Trophoblast cell (in vitro differentiated cells and primary cell): ENCODE data around the gene GYG1.

ENCODE experiments used
- DNase-seq, 2 donors: peaks; one replicate each; pipeline ENCODE4 v3.0.0-alpha.2; 2016
- H2AFZ ChIP-seq: 2 replicates; pipeline ENCODE4 v1.6.1; 2013; ENCODE audit warnings: low read length, moderate library complexity, mild to moderate bottlenecking; ENCODE audit not compliant: insufficient read depth, poor library complexity
- H2AK5ac ChIP-seq: 2 replicates; pipeline ENCODE4 v1.6.1; 2013; ENCODE audit warnings: mild to moderate bottlenecking, low read length
- H2BK120ac ChIP-seq: 2 replicates; pipeline ENCODE4 v1.6.1; 2013; ENCODE audit warnings: low read length, mild to moderate bottlenecking, moderate library complexity; ENCODE audit not compliant: insufficient read depth, poor library complexity
- H2BK12ac ChIP-seq: 2 replicates; pipeline ENCODE4 v1.6.1; 2013; ENCODE audit warnings: mild to moderate bottlenecking, low read length, moderate library complexity
- H2BK5ac ChIP-seq: 2 replicates; pipeline ENCODE4 v1.6.1; 2013; ENCODE audit warnings: low read length, low read depth, moderate library complexity, mild to moderate bottlenecking; ENCODE audit not compliant: poor library complexity
- H3K14ac ChIP-seq: 2 replicates; pipeline ENCODE4 v1.6.1; 2013; ENCODE audit warnings: mild to moderate bottlenecking, low read length
- H3K18ac ChIP-seq: 2 replicates; pipeline ENCODE4 v1.6.1; 2013; ENCODE audit warnings: mild to moderate bottlenecking, low read length
- H3K23ac ChIP-seq: 2 replicates; pipeline ENCODE4 v1.6.1; 2013; ENCODE audit warnings: low read length
- H3K27ac ChIP-seq: 2 replicates; pipeline ENCODE4 v1.5.1; 2013; ENCODE audit warnings: low read depth, mild to moderate bottlenecking, inconsistent platforms, low read length, moderate library complexity
- H3K27me3 ChIP-seq: 2 replicates; pipeline ENCODE4 v1.6.1; 2013; ENCODE audit warnings: inconsistent platforms, mild to moderate bottlenecking, low read length, moderate library complexity; ENCODE audit not compliant: insufficient read depth
- H3K36me3 ChIP-seq, 2 experiments: 1 replicate in 1 of 2; 2 replicates in 1 of 2; pipeline ENCODE4 v1.6.1; 2013; ENCODE audit warnings: low read length in 2 of 2, mild to moderate bottlenecking in 2 of 2, moderate library complexity in 1 of 2; ENCODE audit not compliant: insufficient read depth in 2 of 2, control insufficient read depth in 1 of 2
- H3K4ac ChIP-seq: 2 replicates; pipeline ENCODE4 v1.6.1; 2013; ENCODE audit warnings: low read depth, mild to moderate bottlenecking, low read length, moderate library complexity
- H3K4me1 ChIP-seq, 2 experiments: 1 replicate in 1 of 2; 2 replicates in 1 of 2; pipeline ENCODE4 v1.6.1; 2013; ENCODE audit warnings: low read length in 2 of 2, mild to moderate bottlenecking in 2 of 2, moderate library complexity in 1 of 2; ENCODE audit not compliant: insufficient read depth in 2 of 2, control insufficient read depth in 1 of 2
- H3K4me2 ChIP-seq: 2 replicates; pipeline ENCODE4 v1.6.1; 2013; ENCODE audit warnings: inconsistent platforms, mild to moderate bottlenecking, low read length, moderate library complexity
- H3K4me3 ChIP-seq: 2 replicates; pipeline ENCODE4 v1.5.1; 2013; ENCODE audit warnings: mild to moderate bottlenecking, low read depth, low read length, inconsistent platforms
- H3K79me1 ChIP-seq: one replicate; pipeline ENCODE4 v1.6.1; 2013; ENCODE audit warnings: low read length
- H3K79me2 ChIP-seq: 2 replicates; pipeline ENCODE4 v1.6.1; 2013; ENCODE audit warnings: low read length, mild to moderate bottlenecking; ENCODE audit not compliant: control insufficient read depth, insufficient read depth, poor library complexity
- H3K9ac ChIP-seq: 2 replicates; pipeline ENCODE4 v1.6.1; 2013; ENCODE audit warnings: mild to moderate bottlenecking, low read length
- H3K9me3 ChIP-seq: 2 replicates; pipeline ENCODE4 v1.6.1; 2013; ENCODE audit warnings: low read depth, mild to moderate bottlenecking, control low read depth, inconsistent platforms, low read length; ENCODE audit not compliant: insufficient read depth
- H4K12ac ChIP-seq: 2 replicates; pipeline ENCODE4 v1.6.1; 2013; ENCODE audit warnings: low read depth, mild to moderate bottlenecking, low read length, moderate library complexity
- H4K8ac ChIP-seq: 2 replicates; pipeline ENCODE4 v1.6.1; 2013; ENCODE audit warnings: low read depth, mild to moderate bottlenecking, low read length, moderate library complexity
- H4K91ac ChIP-seq: one replicate; pipeline ENCODE4 v1.6.1; 2013; ENCODE audit warnings: low read depth, mild to moderate bottlenecking, low read length, moderate library complexity
- WGBS: extraction: QIAGEN DNeasy Blood & Tissue Kit; methylation state at CpG from one replicate; pipeline ENCODE4 v1.1.7; 2013; ENCODE audit warnings: missing lambda C conversion rate; ENCODE audit not compliant: insufficient read length, insufficient coverage; ENCODE audit errors: extremely low coverage; 5-methylcytosine and 5-hydroxymethylcytosine counted together

GYG1 gene

DNA sequence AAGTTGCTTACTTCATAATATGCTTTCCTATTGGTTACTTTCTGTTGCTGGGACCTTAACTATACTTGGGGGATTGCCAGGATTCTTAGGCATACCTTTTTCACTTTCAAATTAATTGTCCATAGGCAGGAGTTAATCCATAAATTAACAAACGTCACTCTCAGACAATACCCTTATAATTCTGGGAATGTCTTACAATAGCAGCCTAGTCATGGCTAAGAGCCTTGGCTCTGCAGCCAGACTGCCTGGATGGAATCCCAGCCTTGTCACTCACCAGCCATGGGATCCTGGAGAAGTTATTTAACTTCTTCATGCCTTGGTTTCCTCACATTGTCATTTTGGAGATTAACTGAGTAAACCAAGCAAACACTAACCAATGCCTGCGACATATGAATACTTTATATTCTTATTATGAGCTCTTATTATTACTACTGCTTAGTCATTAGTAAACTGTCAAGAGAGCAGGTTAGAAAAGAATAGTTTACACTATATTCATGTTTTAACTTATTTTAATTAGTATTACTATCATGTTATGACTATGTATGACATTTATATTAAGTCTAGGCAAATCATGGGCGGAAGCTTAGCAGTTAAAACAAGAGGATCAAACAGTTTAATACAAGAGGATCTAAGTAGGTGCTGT, 29.0 kb downstream of the GYG1 start:
- Histone ChIP-seq H3K4ac (no peak overlapping the region), H2BK12ac (no peak overlapping the region), H3K4me1 (peaks cover 0 to 2% of the 10 kb centered on the region in 2 experiments), H3K27me3 (no peaks in the 10 kb centered on the region), H3K18ac (no peak overlapping the region), H2BK120ac (no peak overlapping the region), H4K91ac (no peak overlapping the region), H3K4me3 (no peak overlapping the region), H3K79me2 (no peaks in the 10 kb centered on the region), H4K12ac (no peak overlapping the region), H4K8ac (no peak overlapping the region), H3K9ac (no peak overlapping the region), H3K23ac (no peak overlapping the region), H2AFZ (no peak overlapping the region), H2AK5ac (no peak overlapping the region), H3K9me3 (peaks cover 2% of the 10 kb centered on the region), H3K27ac (no peak overlapping the region), H3K79me1 (no peaks in the 10 kb centered on the region), H2BK5ac (no peak overlapping the region), H3K4me2 (no peak overlapping the region), H3K14ac (no peak overlapping the region), H3K36me3 (peaks cover 2 to 9% of the 10 kb centered on the region in 2 experiments)
- peak in 1 of 2 donors; percentile 5 for DNase-seq
- WGBS = no CpG with 5 or more reads among the region's 3 CpGs

DNA sequence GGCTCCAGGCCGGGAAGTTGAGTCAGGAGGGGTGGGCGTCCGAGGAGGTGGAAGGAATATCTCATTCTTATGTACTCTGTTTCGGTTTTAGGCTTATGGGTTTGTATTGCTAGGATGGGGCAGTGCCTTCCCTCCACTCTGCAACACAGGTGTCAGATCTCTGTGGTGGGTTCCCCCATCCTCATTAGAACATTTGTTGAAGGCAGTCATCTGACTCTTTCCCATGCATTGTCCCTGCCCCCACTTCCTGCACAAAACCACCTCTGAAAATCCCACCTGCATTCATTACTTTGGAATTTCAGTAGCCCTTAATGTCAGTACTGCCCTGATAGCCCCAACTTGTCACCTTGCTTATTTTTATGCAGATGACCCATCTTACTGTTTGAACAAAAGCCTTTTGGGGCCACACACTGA, 29.5 kb downstream of the GYG1 start:
- H4K8ac ChIP-seq = no peak overlapping the region
- H3K4me3 ChIP-seq = no peak overlapping the region
- H3K4me2 ChIP-seq = no peak overlapping the region
- H3K36me3 ChIP-seq = peaks cover 2 to 9% of the 10 kb centered on the region in 2 experiments
- H2BK12ac ChIP-seq = no peak overlapping the region
- H3K79me2 ChIP-seq = no peaks in the 10 kb centered on the region
- H3K18ac ChIP-seq = no peak overlapping the region
- no peak overlapping the region for H3K9ac ChIP-seq
- no peak overlapping the region for H4K12ac ChIP-seq
- H3K4ac ChIP-seq = no peak overlapping the region
- H3K27me3 ChIP-seq = no peaks in the 10 kb centered on the region
- no peaks in the 10 kb centered on the region for H3K79me1 ChIP-seq
- H2BK120ac ChIP-seq = no peak overlapping the region
- no peak overlapping the region for H2BK5ac ChIP-seq
- peaks cover 0 to 2% of the 10 kb centered on the region in 2 experiments for H3K4me1 ChIP-seq
- DNase-seq = no peak
- H3K27ac ChIP-seq = no peak overlapping the region
- H3K14ac ChIP-seq = no peak overlapping the region
- no peak overlapping the region for H4K91ac ChIP-seq
- H3K9me3 ChIP-seq = peaks cover 2% of the 10 kb centered on the region
- H2AFZ ChIP-seq = no peak overlapping the region
- H3K23ac ChIP-seq = no peak overlapping the region
- WGBS = no CpG with 5 or more reads among the region's 4 CpGs
- no peak overlapping the region for H2AK5ac ChIP-seq

DNA sequence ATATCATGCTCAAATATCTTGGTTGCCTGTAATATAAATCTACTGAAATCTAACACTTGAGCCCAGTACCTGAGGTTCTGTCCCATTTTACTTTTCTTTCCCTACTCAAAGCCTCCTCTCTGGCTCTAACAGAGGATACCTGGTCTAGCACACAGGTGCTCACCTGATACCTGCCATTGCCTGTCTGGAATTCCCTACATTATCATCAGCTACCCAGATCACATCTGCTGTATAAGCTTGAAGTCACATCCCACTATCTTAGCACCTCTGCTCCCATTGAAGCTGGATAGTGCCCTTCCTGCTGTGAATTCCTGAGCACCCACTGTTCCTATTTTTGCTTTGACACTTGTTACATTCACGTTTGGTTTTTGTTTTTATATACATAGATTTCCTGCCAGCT, 30.5 kb downstream of the GYG1 start:
- H2BK120ac ChIP-seq = no peak overlapping the region
- no CpG with 5 or more reads among the region's 1 CpG for WGBS
- H4K12ac ChIP-seq = no peak overlapping the region
- H3K23ac ChIP-seq = no peak overlapping the region
- H2AFZ ChIP-seq = no peak overlapping the region
- no peaks in the 10 kb centered on the region for H3K27me3 ChIP-seq
- H3K4ac ChIP-seq = no peak overlapping the region
- no peak for DNase-seq
- H2BK5ac ChIP-seq = no peak overlapping the region
- no peak overlapping the region for H3K14ac ChIP-seq
- H3K4me3 ChIP-seq = no peak overlapping the region
- no peak overlapping the region for H2AK5ac ChIP-seq
- H4K8ac ChIP-seq = no peak overlapping the region
- no peak overlapping the region for H2BK12ac ChIP-seq
- H3K4me2 ChIP-seq = no peak overlapping the region
- H3K79me2 ChIP-seq = no peaks in the 10 kb centered on the region
- H3K9me3 ChIP-seq = peaks cover 2% of the 10 kb centered on the region
- H3K27ac ChIP-seq = no peak overlapping the region
- no peak overlapping the region for H4K91ac ChIP-seq
- peaks cover 2 to 9% of the 10 kb centered on the region in 2 experiments for H3K36me3 ChIP-seq
- H3K18ac ChIP-seq = no peak overlapping the region
- no peak overlapping the region for H3K9ac ChIP-seq
- peaks cover 0 to 2% of the 10 kb centered on the region in 2 experiments for H3K4me1 ChIP-seq
- H3K79me1 ChIP-seq = no peaks in the 10 kb centered on the region

DNA sequence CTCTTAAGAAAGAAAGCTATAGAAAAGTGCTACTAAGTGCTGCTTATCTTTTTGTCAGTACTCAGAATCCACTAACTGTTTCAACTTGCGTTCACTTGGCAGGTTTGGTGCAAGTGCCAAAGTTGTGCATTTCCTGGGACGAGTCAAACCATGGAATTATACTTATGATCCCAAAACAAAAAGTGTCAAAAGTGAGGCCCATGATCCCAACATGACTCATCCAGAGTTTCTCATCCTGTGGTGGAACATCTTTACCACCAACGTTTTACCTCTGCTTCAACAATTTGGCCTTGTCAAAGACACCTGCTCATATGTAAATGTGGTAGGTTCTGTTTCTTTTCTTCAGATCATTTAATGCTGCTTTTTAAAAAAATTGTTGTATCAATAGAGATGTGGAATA, 32.6 kb downstream of the GYG1 start:
- Histone ChIP-seq H2AFZ (no peak overlapping the region), H3K4me3 (no peak overlapping the region), H3K18ac (no peak overlapping the region), H3K23ac (no peak overlapping the region), H3K14ac (no peak overlapping the region), H4K12ac (no peak overlapping the region), H3K4me2 (no peak overlapping the region), H4K8ac (no peak overlapping the region), H3K9me3 (peaks cover 2% of the 10 kb centered on the region), H3K4ac (no peak overlapping the region), H3K79me1 (no peaks in the 10 kb centered on the region), H3K27me3 (no peaks in the 10 kb centered on the region), H3K36me3 (peaks cover 2 to 11% of the 10 kb centered on the region in 2 experiments), H2BK12ac (no peak overlapping the region), H3K9ac (no peak overlapping the region), H3K4me1 (peaks cover 0 to 2% of the 10 kb centered on the region in 2 experiments), H2BK5ac (no peak overlapping the region), H2BK120ac (no peak overlapping the region), H2AK5ac (no peak overlapping the region), H4K91ac (no peak overlapping the region), H3K27ac (no peak overlapping the region), H3K79me2 (no peaks in the 10 kb centered on the region)
- WGBS = no CpG with 5 or more reads among the region's 3 CpGs
- DNase-seq = no peak
